ENCODE data around the gene TBC1D5.

The TBC1D5 gene

DNA sequence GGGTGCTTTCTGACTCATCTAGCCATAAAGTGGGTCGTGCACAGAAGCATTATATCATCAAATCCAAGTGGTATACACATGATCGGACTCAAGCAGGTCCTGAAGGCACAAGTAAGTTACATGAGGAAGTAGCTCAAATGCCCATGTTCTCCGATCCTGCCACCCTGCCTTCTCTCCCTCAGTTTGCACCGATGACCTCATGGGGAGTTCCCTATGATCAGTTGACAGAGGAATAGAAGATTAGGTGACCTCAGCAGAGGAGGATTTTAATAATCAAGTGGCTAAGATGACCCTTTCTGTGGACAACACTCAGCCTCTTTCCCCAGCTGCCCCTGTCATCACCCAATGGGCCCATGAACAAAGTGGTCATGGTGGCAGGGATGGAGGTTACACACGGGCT lies 149.5 kb downstream of the TBC1D5 start:
- no peak for DNase-seq (ENCODE audit: low read depth)
- TF ChIP-seq, protein P1, sequence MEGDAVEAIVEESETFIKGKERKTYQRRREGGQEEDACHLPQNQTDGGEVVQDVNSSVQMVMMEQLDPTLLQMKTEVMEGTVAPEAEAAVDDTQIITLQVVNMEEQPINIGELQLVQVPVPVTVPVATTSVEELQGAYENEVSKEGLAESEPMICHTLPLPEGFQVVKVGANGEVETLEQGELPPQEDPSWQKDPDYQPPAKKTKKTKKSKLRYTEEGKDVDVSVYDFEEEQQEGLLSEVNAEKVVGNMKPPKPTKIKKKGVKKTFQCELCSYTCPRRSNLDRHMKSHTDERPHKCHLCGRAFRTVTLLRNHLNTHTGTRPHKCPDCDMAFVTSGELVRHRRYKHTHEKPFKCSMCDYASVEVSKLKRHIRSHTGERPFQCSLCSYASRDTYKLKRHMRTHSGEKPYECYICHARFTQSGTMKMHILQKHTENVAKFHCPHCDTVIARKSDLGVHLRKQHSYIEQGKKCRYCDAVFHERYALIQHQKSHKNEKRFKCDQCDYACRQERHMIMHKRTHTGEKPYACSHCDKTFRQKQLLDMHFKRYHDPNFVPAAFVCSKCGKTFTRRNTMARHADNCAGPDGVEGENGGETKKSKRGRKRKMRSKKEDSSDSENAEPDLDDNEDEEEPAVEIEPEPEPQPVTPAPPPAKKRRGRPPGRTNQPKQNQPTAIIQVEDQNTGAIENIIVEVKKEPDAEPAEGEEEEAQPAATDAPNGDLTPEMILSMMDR (IDR thresholded peaks at IDR 0.05; ENCODE audit: insufficient read depth, low read depth, low read length, missing control alignments): no peak
- no peak overlapping the region for H3K4me3 ChIP-seq (ENCODE audit: low read depth, low read length)

DNA sequence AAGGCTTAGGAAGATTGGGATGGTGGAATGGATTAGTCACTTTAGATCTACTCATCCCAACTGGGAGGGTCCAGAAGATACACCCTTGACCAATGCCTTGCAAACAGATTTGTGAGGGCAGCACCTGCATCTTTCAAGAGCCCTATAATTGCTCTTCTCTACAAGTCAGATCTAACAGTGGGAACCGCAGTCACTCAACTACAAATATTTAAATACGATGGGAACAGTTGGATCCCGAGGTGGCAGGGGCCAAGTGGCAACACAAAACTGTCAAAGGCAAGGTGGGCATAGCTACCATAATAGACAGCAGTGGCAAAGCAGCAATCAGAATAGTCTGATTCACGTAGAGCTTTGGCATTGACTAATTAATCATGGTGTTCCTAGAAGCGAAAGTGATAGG lies 152.0 kb downstream of the TBC1D5 start:
- no peak overlapping the region for H3K4me3 ChIP-seq (ENCODE audit: low read depth, low read length)
- TF ChIP-seq, protein P1 (IDR thresholded peaks at IDR 0.05; ENCODE audit: insufficient read depth, low read depth, low read length, missing control alignments): no peak
- no peak for DNase-seq (ENCODE audit: low read depth)

DNA sequence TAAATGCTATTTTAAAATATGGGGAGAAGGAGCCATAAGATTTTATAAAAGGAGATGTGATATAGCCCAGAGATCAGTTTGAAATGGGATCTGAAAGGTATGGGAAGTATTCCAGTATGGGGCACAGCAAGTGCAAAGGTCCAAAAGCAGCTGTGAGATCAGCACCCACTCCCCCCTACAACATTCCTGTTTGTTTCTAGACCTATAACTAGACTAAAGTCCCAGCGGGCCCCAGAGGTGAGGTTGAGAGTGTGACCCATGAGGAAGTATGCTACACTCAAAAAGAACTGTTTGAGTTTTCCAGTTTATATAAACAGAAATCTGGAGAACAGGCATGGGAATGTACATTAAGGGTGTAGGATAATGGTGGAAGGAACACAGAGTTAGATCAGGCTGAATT lies 152.5 kb downstream of the TBC1D5 start:
- TF ChIP-seq, protein P1 (IDR thresholded peaks at IDR 0.05; ENCODE audit: insufficient read depth, low read depth, low read length, missing control alignments): no peak
- no peak for DNase-seq (ENCODE audit: low read depth)
- H3K4me3 ChIP-seq (ENCODE audit: low read depth, low read length): no peak overlapping the region

DNA sequence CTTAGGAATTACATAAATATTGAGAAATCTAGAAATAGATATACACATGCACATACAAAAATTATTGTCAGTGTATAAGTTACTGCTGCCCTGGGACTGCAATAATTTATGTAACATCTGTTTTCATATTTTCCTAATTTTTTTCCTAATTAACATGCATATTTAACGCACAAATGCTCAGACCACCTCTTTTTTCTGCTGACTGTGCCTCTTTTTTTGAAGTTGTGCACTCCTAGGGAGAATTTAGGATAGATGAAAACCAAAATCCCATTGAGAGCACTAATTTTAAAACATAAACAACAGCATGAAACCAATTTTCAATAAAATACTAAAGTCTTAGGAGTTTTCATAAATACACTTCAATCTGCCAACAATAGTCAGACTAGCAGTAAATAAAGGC lies 154.0 kb downstream of the TBC1D5 start:
- DNase-seq (ENCODE audit: low read depth): no peak
- TF ChIP-seq, protein P1 (IDR thresholded peaks at IDR 0.05; ENCODE audit: insufficient read depth, low read depth, low read length, missing control alignments): no peak
- no peak overlapping the region for H3K4me3 ChIP-seq (ENCODE audit: low read depth, low read length)

DNA sequence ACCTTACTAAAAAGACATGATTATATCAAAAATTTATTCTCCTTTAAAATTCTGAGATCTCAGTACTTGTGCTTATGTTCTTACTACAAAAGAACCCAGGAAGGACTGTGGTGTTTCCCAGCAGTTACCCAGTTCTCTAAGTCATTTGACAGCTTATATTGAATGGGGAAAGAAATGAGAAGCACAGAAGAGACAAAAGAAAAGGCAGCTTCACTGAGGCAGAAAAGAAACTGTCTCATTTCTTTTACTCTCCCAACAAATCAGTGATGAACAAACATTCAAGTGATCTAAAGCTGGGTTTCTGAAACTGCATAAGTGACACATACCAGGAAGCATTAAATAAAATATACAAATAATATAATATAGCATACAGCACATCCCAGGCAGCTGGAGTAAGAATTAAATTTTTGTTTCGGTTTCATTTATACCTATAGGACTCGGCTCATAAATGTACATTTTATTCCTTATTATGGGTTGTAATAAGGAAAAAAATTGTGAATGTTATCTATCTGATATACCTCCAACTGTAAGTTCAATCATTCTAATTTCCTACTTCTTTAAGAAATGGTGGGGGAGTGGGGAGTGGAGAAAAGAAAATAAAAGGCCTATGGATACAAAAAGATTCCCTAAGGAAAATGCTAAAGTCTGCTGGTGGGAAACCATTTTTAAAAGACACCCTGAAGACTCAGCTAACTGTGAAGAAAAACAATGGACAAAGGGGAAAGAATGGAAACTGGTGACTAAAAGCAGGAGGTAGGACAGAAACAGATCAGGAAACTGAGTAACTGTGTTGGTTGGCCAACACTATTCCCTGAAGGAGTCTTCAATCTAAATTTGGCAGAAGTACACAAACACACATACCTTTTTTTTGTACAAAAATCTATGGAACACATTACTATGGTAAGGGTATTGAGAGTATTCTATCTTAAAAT lies 156.8 kb downstream of the TBC1D5 start:
- no peak for DNase-seq (ENCODE audit: low read depth)
- no peak overlapping the region for H3K4me3 ChIP-seq (ENCODE audit: low read depth, low read length)
- TF ChIP-seq, protein P1 (IDR thresholded peaks at IDR 0.05; ENCODE audit: insufficient read depth, low read depth, low read length, missing control alignments): no peak

DNA sequence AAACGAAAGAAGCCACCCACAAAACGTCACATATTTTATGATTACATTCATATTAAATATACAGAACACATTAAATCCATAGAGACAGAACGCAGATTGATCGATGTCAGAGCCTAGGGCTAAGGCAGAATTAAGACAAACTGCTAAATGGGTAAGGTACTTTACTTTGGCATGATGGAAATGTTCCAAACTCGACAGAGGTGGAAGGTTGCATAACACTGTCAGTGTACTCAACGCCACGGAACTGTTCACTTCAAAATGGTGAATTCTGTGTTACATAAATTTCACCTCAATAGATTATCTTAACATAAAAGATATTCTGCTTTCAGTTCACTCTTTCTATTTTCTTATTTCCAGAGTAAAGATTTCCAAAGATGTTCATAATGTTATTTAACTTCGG lies 158.4 kb downstream of the TBC1D5 start:
- TF ChIP-seq, protein P1 (IDR thresholded peaks at IDR 0.05; ENCODE audit: insufficient read depth, low read depth, low read length, missing control alignments): no peak
- no peak overlapping the region for H3K4me3 ChIP-seq (ENCODE audit: low read depth, low read length)
- no peak for DNase-seq (ENCODE audit: low read depth)

Data from GM12865 (cell line).